IMR-90 (cell line): ENCODE data around the gene HERC4. TPM values are rescaled to one million over a fixed set of nuclear protein-coding genes. Genes with fewer than 3 reads are reported as not detected.

ENCODE experiments used
- ATAC-seq: fragments of 200-7000 bp; cut with Tn5 transposase; 2 replicates; pipeline ENCODE4 v1.9.1; 2020; ENCODE audit warnings: low read depth, mild to moderate bottlenecking, moderate library complexity
- BruUV-seq: library from RNA; stranded (reverse); fragments of 400-500 nt; replicated peaks from 2 replicates; lab custom pipeline; 2021; lab: Mats Ljungman, UMichigan
- CTCF ChIA-PET: fragments of 300-600 bp; formaldehyde crosslinking; extraction: SDS; loops from one replicate; lab custom pipeline; 2021; ENCODE audit warnings: antibody characterized with exemption; lab: Yijun Ruan, JAX
- POLR2A ChIA-PET: fragments of 300-600 bp; sonication (Branson Sonifier 250); formaldehyde crosslinking; loops from one replicate; lab custom pipeline; 2022; ENCODE audit warnings: antibody characterized with exemption; ENCODE audit not compliant: unreplicated experiment; lab: Charles Lee
- DNase-seq: peaks from one replicate; pipeline ENCODE4 v3.0.0; 2013
- H2AFZ ChIP-seq: replicated peaks from 2 replicates; pipeline ENCODE3; 2013; ENCODE audit warnings: low read length, mild to moderate bottlenecking; ENCODE audit not compliant: poor library complexity
- H2AK5ac ChIP-seq: 2 replicates; pipeline ENCODE4 v1.6.1; 2013; ENCODE audit warnings: low read depth, low read length, inconsistent platforms
- H2AK9ac ChIP-seq: replicated peaks from 2 replicates; pipeline ENCODE3; 2013; ENCODE audit warnings: mild to moderate bottlenecking, low read depth, low read length, moderate library complexity; ENCODE audit not compliant: poor library complexity
- H2BK120ac ChIP-seq: 2 replicates; pipeline ENCODE4 v1.6.1; 2013; ENCODE audit warnings: low read depth, low read length, inconsistent platforms
- H2BK15ac ChIP-seq: 3 replicates; pipeline ENCODE4 v1.6.1; 2013; ENCODE audit warnings: low read depth, low read length, inconsistent platforms
- H2BK20ac ChIP-seq: 2 replicates; pipeline ENCODE4 v1.6.1; 2013; ENCODE audit warnings: low read depth, mild to moderate bottlenecking, inconsistent platforms, low read length, moderate library complexity
- H2BK5ac ChIP-seq: 2 replicates; pipeline ENCODE4 v1.6.1; 2013; ENCODE audit warnings: mild to moderate bottlenecking, low read depth, low read length, inconsistent platforms; ENCODE audit not compliant: poor library complexity, severe bottlenecking
- H3K14ac ChIP-seq: replicated peaks from 2 replicates; pipeline ENCODE4 v1.6.1; 2013; ENCODE audit warnings: low read depth, low read length, inconsistent platforms
- H3K18ac ChIP-seq: 2 replicates; pipeline ENCODE4 v1.6.1; 2013; ENCODE audit warnings: low read depth, low read length, control low read depth
- H3K23ac ChIP-seq: 2 replicates; pipeline ENCODE4 v1.6.1; 2013; ENCODE audit warnings: low read depth, low read length, inconsistent platforms
- H3K27ac ChIP-seq: 2 replicates; pipeline ENCODE4 v1.5.1; 2013; ENCODE audit warnings: mild to moderate bottlenecking, control low read depth, low read length; ENCODE audit not compliant: insufficient read depth
- H3K27me3 ChIP-seq: 2 replicates; pipeline ENCODE4 v1.6.1; 2013; ENCODE audit warnings: low read length; ENCODE audit not compliant: control insufficient read depth, insufficient read depth
- H3K36me3 ChIP-seq: 2 replicates; pipeline ENCODE4 v1.6.1; 2013; ENCODE audit warnings: low read length, mixed read lengths; ENCODE audit not compliant: control insufficient read depth, insufficient read depth
- H3K4ac ChIP-seq: 2 replicates; pipeline ENCODE4 v1.6.1; 2013; ENCODE audit warnings: low read depth, low read length, inconsistent platforms
- H3K4me1 ChIP-seq: 2 replicates; pipeline ENCODE4 v1.6.1; 2013; ENCODE audit warnings: low read length, mixed read lengths; ENCODE audit not compliant: control insufficient read depth, insufficient read depth
- H3K4me2 ChIP-seq: 2 replicates; pipeline ENCODE4 v1.6.1; 2013; ENCODE audit warnings: low read depth, mild to moderate bottlenecking, control low read depth, low read length, moderate library complexity
- H3K4me3 ChIP-seq: 2 replicates; pipeline ENCODE4 v1.5.1; 2013; ENCODE audit warnings: low read depth, mild to moderate bottlenecking, control low read depth, low read length, moderate library complexity; ENCODE audit not compliant: insufficient read depth
- H3K56ac ChIP-seq: 2 replicates; pipeline ENCODE4 v1.6.1; 2013; ENCODE audit warnings: low read length, inconsistent platforms; ENCODE audit not compliant: insufficient read depth; ENCODE audit errors: extremely low read depth
- H3K79me1 ChIP-seq, 2 experiments: 2 replicates each; pipeline ENCODE4 v1.6.1; 2013; ENCODE audit warnings: low read length in 2 of 2, inconsistent platforms in 1 of 2, low read depth in 1 of 2
- H3K9ac ChIP-seq: 2 replicates; pipeline ENCODE4 v1.6.1; 2013; ENCODE audit warnings: low read depth, low read length, control low read depth
- H3K9me1 ChIP-seq: 2 replicates; pipeline ENCODE4 v1.6.1; 2013; ENCODE audit warnings: low read length, inconsistent platforms; ENCODE audit not compliant: insufficient read depth
- H3K9me3 ChIP-seq: 2 replicates; pipeline ENCODE4 v1.6.1; 2013; ENCODE audit warnings: low read length; ENCODE audit not compliant: control insufficient read depth, insufficient read depth
- H4K20me1 ChIP-seq: 2 replicates; pipeline ENCODE4 v1.6.1; 2013; ENCODE audit warnings: low read length, inconsistent platforms; ENCODE audit not compliant: insufficient read depth
- H4K5ac ChIP-seq: 2 replicates; pipeline ENCODE4 v1.6.1; 2013; ENCODE audit warnings: mild to moderate bottlenecking, low read depth, low read length, control low read depth
- H4K8ac ChIP-seq, 2 experiments: 2 replicates each; pipeline ENCODE4 v1.6.1; 2013; ENCODE audit warnings: low read depth in 2 of 2, low read length in 2 of 2, control low read depth in 1 of 2, inconsistent platforms in 1 of 2
- H4K91ac ChIP-seq: 2 replicates; pipeline ENCODE4 v1.6.1; 2013; ENCODE audit warnings: low read depth, low read length, inconsistent platforms; ENCODE audit not compliant: insufficient read depth
- MAFK ChIP-seq: IDR thresholded peaks from 2 replicates; pipeline ENCODE4 v1.6.1; 2012; ENCODE audit warnings: low read depth, low read length, improper control_type of control experiment
- MAZ ChIP-seq: IDR thresholded peaks from 2 replicates; pipeline ENCODE4 v1.6.1; 2012; ENCODE audit warnings: low read depth, mild to moderate bottlenecking, low read length, improper control_type of control experiment, moderate library complexity, borderline replicate concordance
- USF2 ChIP-seq: fragments of 150-350 bp; IDR thresholded peaks from 2 replicates; pipeline ENCODE4 v1.6.1; 2017; ENCODE audit warnings: mild to moderate bottlenecking, antibody characterized with exemption, low read length, low read depth
- WGBS, 2 experiments: methylation state at CpG; one replicate each; pipeline versions ENCODE4 v1.1.5 to v1.1.7; 2013; ENCODE audit warnings: missing lambda C conversion rate in 2 of 2; ENCODE audit not compliant: insufficient read length in 1 of 2; ENCODE audit errors: extremely low coverage in 2 of 2; 5-methylcytosine and 5-hydroxymethylcytosine counted together
- dilution Hi-C: fragments of 300-500 bp; cut with HindIII; formaldehyde crosslinking; loops from one replicate; pipeline ENCODE4 v1.14.3; 2018; ENCODE audit warnings: low sequenced_read_pairs; ENCODE audit not compliant: unreplicated experiment
- in situ Hi-C: fragments of 300-500 bp; cut with MboI; formaldehyde crosslinking; loops from 3 replicates; pipeline ENCODE4 v1.14.3; 2019; ENCODE audit warnings: low sequenced_read_pairs, inconsistent platforms, mixed read lengths
- intact Hi-C: fragments of 100-400 bp; cut with micrococcal nuclease; formaldehyde crosslinking; loops from 2 replicates; pipeline ENCODE4 v1.10.0; 2022
- polyA plus RNA-seq, 3 experiments: library from polyadenylated mRNA; depleted of rRNA; stranded (reverse); fragments of >200 nt; gene quantifications; 2 replicates each; pipeline ENCODE4 v1.2.3, GENCODE V29; 2012; ENCODE audit warnings: low replicate concordance in 1 of 3
- total RNA-seq: library from RNA; depleted of rRNA; stranded (reverse); fragments of >200 nt; gene quantifications from 2 replicates; pipeline ENCODE4 v1.2.3, GENCODE V29; 2012
- TF ChIP-seq, protein P1 (sequence below): fragments of 150-350 bp; IDR thresholded peaks from 2 replicates; pipeline ENCODE4 v1.6.1; 2016; ENCODE audit warnings: low read depth, mild to moderate bottlenecking, low read length, moderate library complexity, borderline replicate concordance

HERC4 gene
- total and polyA plus RNA-seq, 2 of the 4 experiments (the other 2 are of a cell fraction): 66.6 to 92.8 TPM

- Histone ChIP-seq H2BK5ac (no peak overlapping the region), H4K5ac (no peak overlapping the region), H3K27ac (no peak overlapping the region), H3K79me1 (peaks cover 21 to 60% of the 10 kb centered on the region in 2 experiments), H3K9me3 (no peaks in the 10 kb centered on the region), H2BK20ac (no peak overlapping the region), H2BK120ac (no peak overlapping the region), H4K91ac (no peak overlapping the region), H3K4ac (no peak overlapping the region), H2BK15ac (no peak overlapping the region), H3K36me3 (peaks cover 43% of the 10 kb centered on the region), H3K4me1 (peaks cover 4% of the 10 kb centered on the region; the same call in 1 of the 2 replicates), H3K9me1 (peaks cover 8% of the 10 kb centered on the region; the same call in 1 of the 2 replicates), H3K9ac (no peak overlapping the region), H2AFZ (no peak overlapping the region), H3K4me3 (no peak overlapping the region), H3K14ac (no peak overlapping the region), H3K4me2 (no peak overlapping the region), H4K20me1 (peaks cover 14% of the 10 kb centered on the region), H3K56ac (no peak overlapping the region), H3K27me3 (no peaks in the 10 kb centered on the region), H4K8ac (no peak overlapping the region), H2AK9ac (no peak overlapping the region), H3K18ac (no peak overlapping the region), H3K23ac (no peak overlapping the region), H2AK5ac (no peak overlapping the region)
- ChIA-PET CTCF (no interaction called here), POLR2A (no interaction called here)
- no peak for ATAC-seq
- TF ChIP-seq MAFK: no peak
- no peak for TF ChIP-seq MAZ
- no peak for TF ChIP-seq USF2
- TF ChIP-seq, protein P1, sequence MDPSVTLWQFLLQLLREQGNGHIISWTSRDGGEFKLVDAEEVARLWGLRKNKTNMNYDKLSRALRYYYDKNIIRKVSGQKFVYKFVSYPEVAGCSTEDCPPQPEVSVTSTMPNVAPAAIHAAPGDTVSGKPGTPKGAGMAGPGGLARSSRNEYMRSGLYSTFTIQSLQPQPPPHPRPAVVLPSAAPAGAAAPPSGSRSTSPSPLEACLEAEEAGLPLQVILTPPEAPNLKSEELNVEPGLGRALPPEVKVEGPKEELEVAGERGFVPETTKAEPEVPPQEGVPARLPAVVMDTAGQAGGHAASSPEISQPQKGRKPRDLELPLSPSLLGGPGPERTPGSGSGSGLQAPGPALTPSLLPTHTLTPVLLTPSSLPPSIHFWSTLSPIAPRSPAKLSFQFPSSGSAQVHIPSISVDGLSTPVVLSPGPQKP: no peak
- no TSS peak for BruUV-seq
- dilution Hi-C loops: no loop called here
- in situ Hi-C loops: no loop called here
- no peak for DNase-seq
- no CpG with 5 or more reads among the region's 5 CpGs for WGBS, 2 experiments
- intact Hi-C loops: no loop called here
Observed at GRCh38 chr10:67978749-67979148, 96.3 kb downstream of the HERC4 start.
